ENCODE results near the gene SLA2. TPM values are rescaled to one million over a fixed set of nuclear protein-coding genes. Genes with fewer than 3 reads are reported as not detected.
"Not testable (repeated sequence)": the region's sequence is repeated elsewhere in the genome, so short reads cannot be mapped to it uniquely, and the experiment has no call there.

The SLA2 gene
- total and polyA plus RNA-seq, 12 donors = 0.12 to 1.1 (median 0.46) TPM

DNA sequence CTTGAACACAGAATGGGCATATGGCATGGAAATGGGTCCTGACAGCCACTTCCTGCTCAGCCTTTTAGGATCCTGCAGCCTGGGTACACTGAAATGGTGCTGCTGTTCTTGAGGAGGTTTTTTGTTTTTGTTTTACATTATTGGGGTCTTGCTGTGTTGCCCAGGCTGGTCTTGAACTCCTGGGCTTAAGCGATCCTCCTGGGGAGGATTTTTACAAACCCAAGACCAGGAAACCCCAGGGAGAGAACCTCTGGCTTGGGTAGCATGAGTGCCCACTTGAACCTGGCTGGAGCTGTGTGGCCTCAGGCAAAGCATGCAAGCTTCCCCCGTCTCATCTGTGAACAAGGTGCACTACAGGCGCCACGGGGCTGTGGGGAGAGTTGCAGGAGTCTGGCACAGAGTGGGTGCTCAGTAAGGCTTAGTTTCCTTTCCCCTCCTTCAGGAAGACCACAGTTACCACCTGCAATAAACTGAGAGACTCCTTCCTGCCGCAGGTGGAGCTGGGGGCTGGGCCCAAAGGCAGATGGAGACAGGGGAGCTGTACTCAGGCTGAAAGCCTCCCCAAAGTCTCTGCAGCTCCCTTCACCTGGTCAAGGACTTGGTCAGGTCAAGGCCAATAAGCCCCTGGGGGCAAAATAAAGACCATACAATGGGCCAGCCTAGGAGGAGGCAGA, 1.8 kb downstream of the SLA2 start:
- TF ChIP-seq POLR2A (IDR thresholded peaks at IDR 0.05) = no peak
- TF ChIP-seq, protein P1, sequence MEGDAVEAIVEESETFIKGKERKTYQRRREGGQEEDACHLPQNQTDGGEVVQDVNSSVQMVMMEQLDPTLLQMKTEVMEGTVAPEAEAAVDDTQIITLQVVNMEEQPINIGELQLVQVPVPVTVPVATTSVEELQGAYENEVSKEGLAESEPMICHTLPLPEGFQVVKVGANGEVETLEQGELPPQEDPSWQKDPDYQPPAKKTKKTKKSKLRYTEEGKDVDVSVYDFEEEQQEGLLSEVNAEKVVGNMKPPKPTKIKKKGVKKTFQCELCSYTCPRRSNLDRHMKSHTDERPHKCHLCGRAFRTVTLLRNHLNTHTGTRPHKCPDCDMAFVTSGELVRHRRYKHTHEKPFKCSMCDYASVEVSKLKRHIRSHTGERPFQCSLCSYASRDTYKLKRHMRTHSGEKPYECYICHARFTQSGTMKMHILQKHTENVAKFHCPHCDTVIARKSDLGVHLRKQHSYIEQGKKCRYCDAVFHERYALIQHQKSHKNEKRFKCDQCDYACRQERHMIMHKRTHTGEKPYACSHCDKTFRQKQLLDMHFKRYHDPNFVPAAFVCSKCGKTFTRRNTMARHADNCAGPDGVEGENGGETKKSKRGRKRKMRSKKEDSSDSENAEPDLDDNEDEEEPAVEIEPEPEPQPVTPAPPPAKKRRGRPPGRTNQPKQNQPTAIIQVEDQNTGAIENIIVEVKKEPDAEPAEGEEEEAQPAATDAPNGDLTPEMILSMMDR (IDR thresholded peaks at IDR 0.05) = no peak
- no peaks in the 10 kb centered on the region for H3K4me1 ChIP-seq (replicated peaks in 1 of 2)
- no peak overlapping the region for H3K27ac ChIP-seq
- H3K27me3 ChIP-seq = no peaks in the 10 kb centered on the region
- H3K4me3 ChIP-seq = no peak overlapping the region
- WGBS, 4 donors = 76 to 100% (median 77%) methylated on average over 1 to 5 of the region's 5 CpGs
- no peaks in the 10 kb centered on the region for H3K36me3 ChIP-seq (replicated peaks in 1 of 2)
- H3K9me3 ChIP-seq (replicated peaks in 1 of 3) = no peaks in the 10 kb centered on the region
- no peak for DNase-seq
- intact Hi-C loops (cut with DNase I) = no loop called here

DNA sequence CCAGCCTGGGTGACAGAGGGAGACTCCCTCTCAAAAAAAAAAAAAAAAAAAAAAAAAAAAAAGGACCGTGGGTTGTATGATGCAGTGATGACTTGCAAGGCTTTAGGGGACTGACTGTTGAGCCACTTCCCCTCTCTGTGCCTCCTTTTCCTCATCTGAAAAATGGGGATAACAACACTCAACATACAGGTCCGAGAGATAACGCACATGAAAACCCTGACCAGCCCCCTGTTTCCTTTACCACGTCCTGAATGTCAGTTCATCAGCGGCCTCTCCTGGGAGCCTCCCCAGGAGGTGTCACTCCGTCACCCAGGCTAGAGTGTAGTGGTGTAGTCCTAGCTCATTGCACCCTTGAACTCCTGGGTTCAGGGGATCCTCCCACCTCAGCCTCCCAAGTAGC, 3.9 kb downstream of the SLA2 start:
- Histone ChIP-seq H3K27ac (no peak overlapping the region), H3K9me3 (replicated peaks in 1 of 3) (no peaks in the 10 kb centered on the region), H3K27me3 (no peaks in the 10 kb centered on the region), H3K36me3 (replicated peaks in 1 of 2) (no peaks in the 10 kb centered on the region), H3K4me3 (no peak overlapping the region), H3K4me1 (replicated peaks in 1 of 2) (no peaks in the 10 kb centered on the region)
- 73 to 92% (median 85%) methylated on average over 6 of the region's 6 CpGs for WGBS, 4 donors
- TF ChIP-seq, protein P1 (IDR thresholded peaks at IDR 0.05) = no peak
- TF ChIP-seq POLR2A (IDR thresholded peaks at IDR 0.05) = no peak
- DNase-seq = no peak
- intact Hi-C loops (cut with DNase I) = no loop called here

DNA sequence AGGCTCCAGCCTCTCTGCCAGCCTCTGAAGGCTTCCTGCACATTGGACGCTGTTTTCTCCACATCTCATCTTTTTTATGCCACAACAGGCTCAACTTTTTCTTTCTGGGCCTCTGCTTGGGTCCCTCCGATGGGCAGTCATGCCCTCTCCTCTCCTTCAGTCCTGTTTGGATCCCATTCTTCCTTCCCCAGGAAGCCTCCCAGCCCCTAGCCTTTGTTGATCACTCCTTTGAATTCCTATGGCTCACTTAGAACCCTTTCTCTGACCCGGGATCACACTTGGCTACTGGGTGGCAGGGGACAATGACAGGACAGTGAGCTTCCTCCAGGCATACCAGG, 4.5 kb downstream of the SLA2 start:
- intact Hi-C loops (cut with DNase I) = no loop called here
- WGBS, 4 donors = 85 to 93% (median 88%) methylated on average over 2 to 3 of the region's 3 CpGs
- Histone ChIP-seq H3K36me3 (replicated peaks in 1 of 2) (no peaks in the 10 kb centered on the region), H3K9me3 (replicated peaks in 1 of 3) (no peaks in the 10 kb centered on the region), H3K27me3 (no peaks in the 10 kb centered on the region), H3K4me3 (no peak overlapping the region), H3K27ac (no peak overlapping the region), H3K4me1 (replicated peaks in 1 of 2) (no peaks in the 10 kb centered on the region)
- no peak for DNase-seq
- TF ChIP-seq, protein P1 (IDR thresholded peaks at IDR 0.05) = no peak
- no peak for TF ChIP-seq POLR2A (IDR thresholded peaks at IDR 0.05)

DNA sequence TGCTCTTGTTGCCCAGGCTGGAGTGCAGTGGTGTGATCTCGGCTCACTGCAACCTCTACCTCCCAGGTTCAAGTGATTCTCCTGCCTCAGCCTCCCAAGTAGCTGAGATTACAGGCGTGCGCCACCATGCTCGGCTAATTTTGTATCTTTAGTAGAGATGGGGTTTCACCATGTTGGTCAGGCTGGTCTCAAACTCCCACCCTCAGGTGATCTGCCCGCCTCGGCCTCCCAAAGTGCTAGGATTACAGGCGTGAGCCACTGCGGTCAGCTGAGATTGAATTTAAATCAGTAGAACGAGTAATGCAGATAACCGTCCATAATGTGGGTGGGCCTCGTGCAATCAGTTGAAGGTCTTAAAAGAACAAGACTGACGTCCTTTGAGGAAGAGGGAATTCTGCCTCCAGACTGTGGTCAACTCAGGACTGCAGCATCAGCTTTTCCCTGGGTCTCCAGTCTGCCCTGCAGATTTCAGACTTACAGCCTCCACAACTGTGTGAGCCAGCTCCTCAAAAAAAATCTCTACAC, 7.1 kb downstream of the SLA2 start:
- H3K4me3 ChIP-seq; H3K27me3 ChIP-seq; H3K4me1 ChIP-seq (replicated peaks in 1 of 2); H3K27ac ChIP-seq; H3K36me3 ChIP-seq (replicated peaks in 1 of 2); H3K9me3 ChIP-seq (replicated peaks in 1 of 3); intact Hi-C loops (cut with DNase I); DNase-seq: not testable (repeated sequence)
- 91 to 93% (median 92%) methylated on average over 11 to 12 of the region's 12 CpGs for WGBS, 4 donors

DNA sequence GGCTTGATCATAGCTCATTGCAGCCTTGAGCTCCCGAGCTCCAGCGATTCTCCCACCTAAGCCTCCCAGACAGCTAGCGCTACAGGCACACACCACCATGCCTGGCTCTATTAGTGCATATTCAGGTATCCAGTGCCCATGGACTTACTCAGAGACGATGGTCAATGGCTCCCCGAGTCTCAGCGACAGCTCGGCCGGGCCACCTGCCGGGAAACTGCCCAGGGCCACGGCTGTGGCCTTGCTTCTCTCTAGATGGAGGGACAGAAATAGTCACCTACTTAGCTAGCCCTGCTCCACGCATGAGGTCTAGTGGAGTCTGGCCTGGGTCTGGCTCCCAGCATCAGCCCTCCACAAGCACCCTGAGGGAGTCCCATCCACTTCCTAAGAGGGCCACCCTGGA, 11.7 kb downstream of the SLA2 start:
- no peaks in the 10 kb centered on the region for H3K4me1 ChIP-seq (replicated peaks in 1 of 2)
- TF ChIP-seq, protein P1 (IDR thresholded peaks at IDR 0.05) = no peak
- TF ChIP-seq POLR2A (IDR thresholded peaks at IDR 0.05) = no peak
- H3K36me3 ChIP-seq (replicated peaks in 1 of 2) = no peaks in the 10 kb centered on the region
- intact Hi-C loops (cut with DNase I) = no loop called here
- DNase-seq = no peak
- WGBS, 4 donors = 85 to 97% (median 88%) methylated on average over 4 to 11 of the region's 11 CpGs
- no peaks in the 10 kb centered on the region for H3K9me3 ChIP-seq (replicated peaks in 1 of 3)
- no peak overlapping the region for H3K4me3 ChIP-seq
- H3K27me3 ChIP-seq = no peaks in the 10 kb centered on the region
- no peak overlapping the region for H3K27ac ChIP-seq

All from adrenal gland (tissue), 12 donors.